Measurements from ENCODE around the gene TMEM132D. TPM values are rescaled to one million over a fixed set of nuclear protein-coding genes. Genes with fewer than 3 reads are reported as not detected.

Gene TMEM132D
- total and polyA plus RNA-seq, 2 donors (not counting 3 experiments of a cell fraction or from before 2014, with no cell fraction given): not detected

GRCh38 chr12:129588142-129588541 lies 315.7 kb downstream of the TMEM132D start:
- dilution Hi-C loops (cut with MboI; ENCODE audit: extremely low pct_ligation_motif_present, low sequenced_read_pairs) (no loop called here), intact Hi-C loops (cut with micrococcal nuclease) (no loop called here)
- Histone ChIP-seq H3K9me1 (replicated peaks; ENCODE audit: control insufficient read depth, extremely low read depth, insufficient read depth, low read length) (no peaks in the 10 kb centered on the region), H3K4me3 (replicated peaks in 1 of 3; ENCODE audit: insufficient read depth in 1 of 3, low read depth in 1 of 3, low read length in 3 of 3) (no peak overlapping the region), H3K4me2 (ENCODE audit: insufficient read depth, low read length) (no peak overlapping the region), H3K36me3 (ENCODE audit: control insufficient read depth in 2 of 2, extremely low read depth in 1 of 2, insufficient read depth in 2 of 2, low read length in 2 of 2) (no peaks in the 10 kb centered on the region), H3K79me2 (ENCODE audit: control insufficient read depth, insufficient read depth, low read length) (no peaks in the 10 kb centered on the region), H2AFZ (ENCODE audit: low read depth, low read length) (no peak overlapping the region), H3K9me3 (replicated peaks; ENCODE audit: control insufficient read depth, insufficient read depth, low read length) (peaks cover 11% of the 10 kb centered on the region), H3K9ac (replicated peaks; ENCODE audit: extremely low read depth, insufficient read depth, low read length) (no peak overlapping the region), H4K20me1 (replicated peaks; ENCODE audit: control insufficient read depth, extremely low read depth, insufficient read depth, low read length) (no peaks in the 10 kb centered on the region), H3K27ac (ENCODE audit: insufficient read depth, low read depth, low read length) (no peak overlapping the region), H3K27me3 (ENCODE audit: control insufficient read depth in 2 of 2, insufficient read depth in 2 of 2, low read length in 2 of 2) (no peaks in the 10 kb centered on the region), H3K4me1 (ENCODE audit: control insufficient read depth, extremely low read depth, insufficient read depth, low read length) (no peaks in the 10 kb centered on the region)
- FAIRE-seq (no peak), DNase-seq (ENCODE audit: low read depth, low spot score) (no peak)
- no TSS peak for BruUV-seq (replicated peaks)
- ChIA-PET POLR2A (no interaction called here), CTCF (no interaction called here)
- TF ChIP-seq FOS (IDR thresholded peaks at IDR 0.05; ENCODE audit: borderline replicate concordance, insufficient read depth, low read length): no peak
- TF ChIP-seq MYC (IDR thresholded peaks at IDR 0.05; ENCODE audit: low read depth, low read length): no peak
- TF ChIP-seq MAX (IDR thresholded peaks at IDR 0.05; ENCODE audit: insufficient read depth, insufficient read length): no peak
- no peak for TF ChIP-seq EZH2 (IDR thresholded peaks at IDR 0.05; ENCODE audit: borderline replicate concordance, low read depth, low read length, severe bottlenecking)
- TF ChIP-seq POLR2AphosphoS5 (IDR thresholded peaks at IDR 0.05; ENCODE audit: insufficient read depth, low read depth, low read length): no peak
- TF ChIP-seq JUN (IDR thresholded peaks at IDR 0.05; ENCODE audit: borderline replicate concordance, insufficient read depth, insufficient read length, low read depth): no peak
- TF ChIP-seq POLR2A (IDR thresholded peaks at IDR 0.05; ENCODE audit: low read depth, low read length): no peak
- no peak for TF ChIP-seq CTCF (IDR thresholded peaks at IDR 0.05; ENCODE audit: extremely low read depth in 1 of 2, insufficient read depth in 1 of 2, low read depth in 1 of 2, low read length in 2 of 2)
- no peak for TF ChIP-seq GATA2 (IDR thresholded peaks at IDR 0.05; ENCODE audit: insufficient read depth, insufficient read length, low read depth, low read length)
